Measurements from ENCODE around the gene ADCY5.

ADCY5 gene

GRCh38 chr3:123283074-123283473 lies 165.8 kb downstream of the ADCY5 start:
- TF ChIP-seq CTCF (IDR thresholded peaks at IDR 0.05; ENCODE audit: insufficient read depth, low read depth, low read length, missing control alignments) = no peak
- no peak for DNase-seq (ENCODE audit: low read depth)
- no peak overlapping the region for H3K4me3 ChIP-seq (ENCODE audit: low read length)

GRCh38 chr3:123282461-123282860 lies 166.4 kb downstream of the ADCY5 start:
- H3K4me3 ChIP-seq (ENCODE audit: low read length) = no peak overlapping the region
- no peak for TF ChIP-seq CTCF (IDR thresholded peaks at IDR 0.05; ENCODE audit: insufficient read depth, low read depth, low read length, missing control alignments)
- no peak for DNase-seq (ENCODE audit: low read depth)

- TF ChIP-seq CTCF (IDR thresholded peaks at IDR 0.05; ENCODE audit: insufficient read depth, low read depth, low read length, missing control alignments) = no peak
- no peak overlapping the region for H3K4me3 ChIP-seq (ENCODE audit: low read length)
- no peak for DNase-seq (ENCODE audit: low read depth)
Measured at GRCh38 chr3:123281929-123282328, 167.0 kb downstream of the ADCY5 start.

- TF ChIP-seq CTCF (IDR thresholded peaks at IDR 0.05; ENCODE audit: insufficient read depth, low read depth, low read length, missing control alignments) = no peak
- H3K4me3 ChIP-seq (ENCODE audit: low read length) = no peak overlapping the region
- DNase-seq (ENCODE audit: low read depth) = no peak
Measured at GRCh38 chr3:123281406-123281805, 167.5 kb downstream of the ADCY5 start.

GRCh38 chr3:123279121-123279520 lies 169.8 kb downstream of the ADCY5 start:
- DNase-seq (ENCODE audit: low read depth) = no peak
- H3K4me3 ChIP-seq (ENCODE audit: low read length) = no peak overlapping the region
- no peak for TF ChIP-seq CTCF (IDR thresholded peaks at IDR 0.05; ENCODE audit: insufficient read depth, low read depth, low read length, missing control alignments)

- TF ChIP-seq CTCF (IDR thresholded peaks at IDR 0.05; ENCODE audit: insufficient read depth, low read depth, low read length, missing control alignments) = no peak
- no peak for DNase-seq (ENCODE audit: low read depth)
- H3K4me3 ChIP-seq (ENCODE audit: low read length) = no peak overlapping the region
Measured at GRCh38 chr3:123278446-123278845, 170.4 kb downstream of the ADCY5 start.

GRCh38 chr3:123277106-123277505 lies 171.8 kb downstream of the ADCY5 start:
- no peak for DNase-seq (ENCODE audit: low read depth)
- H3K4me3 ChIP-seq (ENCODE audit: low read length) = no peak overlapping the region
- TF ChIP-seq CTCF (IDR thresholded peaks at IDR 0.05; ENCODE audit: insufficient read depth, low read depth, low read length, missing control alignments) = no peak
